Measurements from ENCODE around the gene NR1D1. TPM values are rescaled to one million over a fixed set of nuclear protein-coding genes. Genes with fewer than 3 reads are reported as not detected.

Gene NR1D1
- total RNA-seq, 1 experiment from 2014 or later = 10.7 TPM

- H3K79me2 ChIP-seq (ENCODE audit: low read depth) = peaks cover 23% of the 10 kb centered on the region
- H3K4me2 ChIP-seq = no peak overlapping the region
- ChIA-PET CTCF (no interaction called here), POLR2A (ENCODE audit: unreplicated experiment) (no interaction called here)
- TF ChIP-seq EZH2 (IDR thresholded peaks at IDR 0.05; ENCODE audit: low read depth) (no peak), CTCF (conservative IDR thresholded peaks at IDR 0.05) (no peak)
- no peak overlapping the region for H3K27ac ChIP-seq
- BruUV-seq (replicated peaks) = no TSS peak
- H3K9me2 ChIP-seq (ENCODE audit: insufficient read depth) = no peaks in the 10 kb centered on the region
- no peak overlapping the region for H2AFZ ChIP-seq
- peaks cover 15% of the 10 kb centered on the region for H3K4me1 ChIP-seq (replicated peaks; ENCODE audit: insufficient read depth)
- no peak for DNase-seq
- no peak overlapping the region for H3K4me3 ChIP-seq
- intact Hi-C loops (cut with micrococcal nuclease; ENCODE audit: unreplicated experiment) = no loop called here
- H3K36me3 ChIP-seq (ENCODE audit: low read depth) = peaks cover 14% of the 10 kb centered on the region
- peaks cover 23% of the 10 kb centered on the region for H3F3A ChIP-seq (ENCODE audit: insufficient read depth, low read depth)
- H3K27me3 ChIP-seq (ENCODE audit: insufficient read depth, low read depth) = no peaks in the 10 kb centered on the region
- H4K20me1 ChIP-seq (ENCODE audit: insufficient read depth) = no peaks in the 10 kb centered on the region
- no peaks in the 10 kb centered on the region for H3K9me3 ChIP-seq (ENCODE audit: insufficient read depth, low read depth)
These were observed 4.2 kb downstream of the NR1D1 start for GRCh38 chr17:40095944-40096791.

- H3K79me2 ChIP-seq (ENCODE audit: low read depth) = peaks cover 23% of the 10 kb centered on the region
- H3K9me2 ChIP-seq (ENCODE audit: insufficient read depth) = no peaks in the 10 kb centered on the region
- H4K20me1 ChIP-seq (ENCODE audit: insufficient read depth) = no peaks in the 10 kb centered on the region
- BruUV-seq (replicated peaks) = no TSS peak
- ChIA-PET POLR2A (ENCODE audit: unreplicated experiment) (no interaction called here), CTCF (no interaction called here)
- intact Hi-C loops (cut with micrococcal nuclease; ENCODE audit: unreplicated experiment) = no loop called here
- no peaks in the 10 kb centered on the region for H3K9me3 ChIP-seq (ENCODE audit: insufficient read depth, low read depth)
- peaks cover 18% of the 10 kb centered on the region for H3F3A ChIP-seq (ENCODE audit: insufficient read depth, low read depth)
- H3K4me1 ChIP-seq (replicated peaks; ENCODE audit: insufficient read depth) = peaks cover 14% of the 10 kb centered on the region
- H3K36me3 ChIP-seq (ENCODE audit: low read depth) = peaks cover 14% of the 10 kb centered on the region
- no peak for DNase-seq
- TF ChIP-seq EZH2 (IDR thresholded peaks at IDR 0.05; ENCODE audit: low read depth) = no peak
- no peak for TF ChIP-seq CTCF (conservative IDR thresholded peaks at IDR 0.05)
- H3K4me3 ChIP-seq = no peak overlapping the region
- no peaks in the 10 kb centered on the region for H3K27me3 ChIP-seq (ENCODE audit: insufficient read depth, low read depth)
- H2AFZ ChIP-seq = no peak overlapping the region
- H3K27ac ChIP-seq = no peak overlapping the region
- no peak overlapping the region for H3K4me2 ChIP-seq
These were observed 4.9 kb downstream of the NR1D1 start for GRCh38 chr17:40095351-40095943.

- H2AFZ ChIP-seq = no peak overlapping the region
- H3K27me3 ChIP-seq (ENCODE audit: insufficient read depth, low read depth) = no peaks in the 10 kb centered on the region
- BruUV-seq (replicated peaks) = no TSS peak
- DNase-seq = no peak
- H3K4me2 ChIP-seq = no peak overlapping the region
- ChIA-PET CTCF (no interaction called here), POLR2A (ENCODE audit: unreplicated experiment) (no interaction called here)
- peaks cover 14% of the 10 kb centered on the region for H3K36me3 ChIP-seq (ENCODE audit: low read depth)
- peaks cover 14% of the 10 kb centered on the region for H3K4me1 ChIP-seq (replicated peaks; ENCODE audit: insufficient read depth)
- H3K9me3 ChIP-seq (ENCODE audit: insufficient read depth, low read depth) = no peaks in the 10 kb centered on the region
- intact Hi-C loops (cut with micrococcal nuclease; ENCODE audit: unreplicated experiment) = no loop called here
- peaks cover 14% of the 10 kb centered on the region; the same call in 1 of the 2 replicates for H3F3A ChIP-seq (ENCODE audit: insufficient read depth, low read depth)
- no peak for TF ChIP-seq CTCF (conservative IDR thresholded peaks at IDR 0.05)
- no peak for TF ChIP-seq EZH2 (IDR thresholded peaks at IDR 0.05; ENCODE audit: low read depth)
- H3K27ac ChIP-seq = no peak overlapping the region
- H3K79me2 ChIP-seq (ENCODE audit: low read depth) = peaks cover 20% of the 10 kb centered on the region
- no peaks in the 10 kb centered on the region for H4K20me1 ChIP-seq (ENCODE audit: insufficient read depth)
- no peak overlapping the region for H3K4me3 ChIP-seq
- no peaks in the 10 kb centered on the region for H3K9me2 ChIP-seq (ENCODE audit: insufficient read depth)
These were observed 5.5 kb downstream of the NR1D1 start for GRCh38 chr17:40094874-40095273.
